ENCODE measurements around the gene PPP1R12B.
"Not testable (repeated sequence)": the region's sequence is repeated elsewhere in the genome, so short reads cannot be mapped to it uniquely, and the experiment has no call there.

- TF ChIP-seq CTCF (optimal IDR thresholded peaks at IDR 0.05 in 1 of 3, IDR thresholded peaks at IDR 0.05 in 1 of 3, conservative IDR thresholded peaks at IDR 0.05 in 1 of 3; ENCODE audit: extremely low read depth in 1 of 3, insufficient read depth in 2 of 3, low read length in 3 of 3); EZH2 (IDR thresholded peaks at IDR 0.05; ENCODE audit: low read length): not testable (repeated sequence)
These were observed 179.7 kb downstream of the PPP1R12B start for GRCh38 chr1:202528096-202528722.

All from keratinocyte (primary cell).